Cardiac muscle cell (in vitro differentiated cells and primary cell): ENCODE results near the gene MED9. TPM values are rescaled to one million over a fixed set of nuclear protein-coding genes. Genes with fewer than 3 reads are reported as not detected.

Source experiments
- DNase-seq, 2 donors: peaks; one replicate each; pipeline versions ENCODE4 v3.0.0 to v3.0.0-alpha.2; 2010 to 2017; ENCODE audit warnings: low read depth in 1 of 2, low spot score in 1 of 2
- H3K27ac ChIP-seq: fragments of 200-600 bp; sonication (generic); 2 replicates; pipeline ENCODE4 v1.5.1; 2016
- H3K27me3 ChIP-seq: fragments of 200-600 bp; sonication (generic); 2 replicates; pipeline ENCODE4 v1.6.0; 2016; ENCODE audit warnings: control low read depth
- H3K36me3 ChIP-seq: fragments of 200-600 bp; sonication (generic); 2 replicates; pipeline ENCODE4 v1.5.1; 2016; ENCODE audit warnings: control low read depth
- H3K4me1 ChIP-seq: fragments of 200-600 bp; sonication (generic); 2 replicates; pipeline ENCODE4 v1.8.1; 2017; ENCODE audit warnings: low read depth, mild to moderate bottlenecking, mixed run types
- H3K4me3 ChIP-seq: fragments of 200-600 bp; sonication (generic); 2 replicates; pipeline ENCODE4 v1.5.1; 2016; ENCODE audit warnings: mild to moderate bottlenecking
- H3K9me3 ChIP-seq: fragments of 200-600 bp; sonication (generic); 2 replicates; pipeline ENCODE4 v1.5.1; 2017; ENCODE audit warnings: low read depth, mild to moderate bottlenecking, control low read depth
- polyA plus RNA-seq: library from polyadenylated mRNA; unstranded; fragments of >200 nt; fragmentation: Nextera tagmentation; extraction: Ambion mirVana; gene quantifications from 2 replicates; pipeline ENCODE4 v1.2.1, GENCODE V29; 2016
- total RNA-seq: library from RNA; depleted of rRNA; stranded (reverse); fragments of >200 nt; gene quantifications from 2 replicates; pipeline ENCODE4 v1.2.3, GENCODE V29; 2016
- TF ChIP-seq, protein P1 (sequence below): IDR thresholded peaks from 2 replicates; pipeline ENCODE4 v1.5.1; 2012; ENCODE audit warnings: low read depth, mild to moderate bottlenecking, low read length

Gene MED9
- total and polyA plus RNA-seq, 2 experiments from 2014 or later = 27.9 to 38.2 TPM

GRCh38 chr17:17510456-17511292 is 33.9 kb downstream of the MED9 start:
- Histone ChIP-seq H3K4me1 (peaks cover 34% of the 10 kb centered on the region), H3K27ac (no peak overlapping the region), H3K9me3 (no peaks in the 10 kb centered on the region), H3K4me3 (no peak overlapping the region), H3K36me3 (no peaks in the 10 kb centered on the region), H3K27me3 (no peaks in the 10 kb centered on the region)
- TF ChIP-seq, protein P1, sequence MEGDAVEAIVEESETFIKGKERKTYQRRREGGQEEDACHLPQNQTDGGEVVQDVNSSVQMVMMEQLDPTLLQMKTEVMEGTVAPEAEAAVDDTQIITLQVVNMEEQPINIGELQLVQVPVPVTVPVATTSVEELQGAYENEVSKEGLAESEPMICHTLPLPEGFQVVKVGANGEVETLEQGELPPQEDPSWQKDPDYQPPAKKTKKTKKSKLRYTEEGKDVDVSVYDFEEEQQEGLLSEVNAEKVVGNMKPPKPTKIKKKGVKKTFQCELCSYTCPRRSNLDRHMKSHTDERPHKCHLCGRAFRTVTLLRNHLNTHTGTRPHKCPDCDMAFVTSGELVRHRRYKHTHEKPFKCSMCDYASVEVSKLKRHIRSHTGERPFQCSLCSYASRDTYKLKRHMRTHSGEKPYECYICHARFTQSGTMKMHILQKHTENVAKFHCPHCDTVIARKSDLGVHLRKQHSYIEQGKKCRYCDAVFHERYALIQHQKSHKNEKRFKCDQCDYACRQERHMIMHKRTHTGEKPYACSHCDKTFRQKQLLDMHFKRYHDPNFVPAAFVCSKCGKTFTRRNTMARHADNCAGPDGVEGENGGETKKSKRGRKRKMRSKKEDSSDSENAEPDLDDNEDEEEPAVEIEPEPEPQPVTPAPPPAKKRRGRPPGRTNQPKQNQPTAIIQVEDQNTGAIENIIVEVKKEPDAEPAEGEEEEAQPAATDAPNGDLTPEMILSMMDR = no peak
- no peak for DNase-seq

- TF ChIP-seq, protein P1 = no peak
- no peak for DNase-seq
- Histone ChIP-seq H3K27me3 (no peaks in the 10 kb centered on the region), H3K4me1 (peaks cover 34% of the 10 kb centered on the region), H3K4me3 (no peak overlapping the region), H3K9me3 (no peaks in the 10 kb centered on the region), H3K36me3 (no peaks in the 10 kb centered on the region), H3K27ac (no peak overlapping the region)
Measured at GRCh38 chr17:17511293-17511741, 34.5 kb downstream of the MED9 start.

DNA sequence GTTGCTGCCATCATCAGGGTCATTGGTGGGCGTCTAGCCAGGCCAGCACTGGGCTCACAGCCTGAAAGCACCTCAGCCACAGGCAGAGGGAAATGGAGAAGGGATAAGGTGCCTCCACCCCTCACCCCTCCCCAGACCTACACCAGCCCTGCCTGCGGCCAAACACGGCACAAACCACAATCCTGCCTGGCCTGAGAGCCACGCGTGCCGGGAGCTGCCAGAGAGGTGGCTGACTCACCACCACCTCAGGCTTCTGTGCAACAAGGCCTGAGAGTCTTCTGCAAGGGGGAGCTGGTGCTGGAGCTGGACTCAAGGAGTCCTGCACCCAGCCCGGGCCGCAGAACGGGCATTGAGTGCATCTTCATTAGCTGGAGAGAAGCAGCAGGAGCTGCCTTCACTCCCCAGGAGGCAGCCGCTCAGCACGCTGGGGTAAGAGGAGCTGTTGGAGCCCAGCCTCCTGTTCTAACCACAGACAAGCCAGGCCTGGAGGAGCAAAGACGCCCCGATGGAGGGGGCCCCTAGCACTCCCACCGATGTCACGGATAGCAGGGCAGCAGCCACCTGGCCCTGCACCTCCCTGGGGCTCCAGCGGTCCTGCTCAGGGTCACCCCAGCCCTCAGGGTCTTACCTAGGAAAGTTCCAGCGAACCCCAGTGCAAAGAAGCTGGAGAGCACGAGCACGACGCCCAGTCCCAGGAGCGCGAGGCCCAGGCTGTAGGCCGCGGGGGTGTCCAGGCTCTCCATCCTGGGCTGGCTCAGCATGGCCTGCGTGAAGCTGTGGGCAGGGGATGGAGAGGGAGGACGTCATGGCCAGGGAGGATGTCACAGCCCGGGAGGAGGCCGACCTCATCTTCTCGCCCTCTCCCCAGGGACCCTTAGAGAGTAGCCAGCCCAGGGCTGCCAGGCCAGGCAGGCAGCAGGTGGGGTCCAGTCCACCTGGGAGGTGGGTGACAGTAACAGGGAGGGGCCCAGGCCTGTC is 35.4 kb downstream of the MED9 start:
- Histone ChIP-seq H3K27ac (no peak overlapping the region), H3K4me3 (no peak overlapping the region), H3K4me1 (peaks cover 29% of the 10 kb centered on the region), H3K36me3 (no peaks in the 10 kb centered on the region), H3K27me3 (no peaks in the 10 kb centered on the region), H3K9me3 (no peaks in the 10 kb centered on the region)
- TF ChIP-seq, protein P1 = no peak
- peak in 1 of 2 donors; percentile 88 for DNase-seq

DNA sequence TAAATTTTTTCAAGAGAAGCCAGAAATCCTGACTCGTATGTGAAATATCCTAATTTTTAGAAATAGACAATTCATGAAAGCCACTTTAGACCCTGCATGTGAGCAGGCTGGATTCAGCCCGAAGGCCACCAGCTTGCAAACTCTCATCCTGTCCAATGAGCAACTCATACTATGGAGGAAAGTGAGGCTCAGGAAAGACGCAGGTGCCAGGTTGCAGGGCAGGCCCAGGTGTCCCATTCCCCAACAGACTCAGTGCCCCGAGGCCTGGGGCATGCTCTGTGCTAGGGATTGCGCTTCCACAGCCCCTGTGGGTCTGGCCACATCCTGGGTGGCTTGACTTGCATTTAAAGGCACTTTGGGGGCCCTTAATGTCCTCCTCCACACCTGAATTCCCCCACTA is 36.1 kb downstream of the MED9 start:
- Histone ChIP-seq H3K4me3 (no peak overlapping the region), H3K4me1 (peaks cover 22% of the 10 kb centered on the region)
- TF ChIP-seq, protein P1 = no peak

DNA sequence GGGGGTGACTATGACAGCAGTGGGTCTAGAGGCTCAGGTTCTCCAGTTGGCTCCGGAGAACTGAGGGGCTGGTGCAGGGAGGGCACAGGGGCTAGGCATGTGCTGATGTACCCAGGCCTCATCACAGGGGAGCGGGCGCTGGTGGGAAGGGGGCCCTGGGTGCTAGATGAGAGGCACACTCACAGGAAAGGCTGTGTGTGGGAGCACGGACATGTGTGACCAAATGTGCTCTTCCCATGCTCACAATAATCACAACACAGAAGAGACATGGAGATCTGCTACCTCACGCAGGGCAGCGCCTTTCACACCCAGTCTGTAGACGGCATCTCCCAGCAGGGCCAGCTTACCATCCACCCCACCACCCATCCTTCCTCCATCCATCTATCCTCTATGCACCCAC is 36.8 kb downstream of the MED9 start:
- TF ChIP-seq, protein P1 = no peak
- H3K9me3 ChIP-seq = no peaks in the 10 kb centered on the region
- H3K36me3 ChIP-seq = no peaks in the 10 kb centered on the region
- H3K4me1 ChIP-seq = peaks cover 21% of the 10 kb centered on the region
- no peak for DNase-seq
- H3K27ac ChIP-seq = no peak overlapping the region
- no peak overlapping the region for H3K4me3 ChIP-seq
- H3K27me3 ChIP-seq = no peaks in the 10 kb centered on the region

More for the DNA sequence above, 36.1 kb downstream of the MED9 start:
- DNase-seq = no peak
- Histone ChIP-seq H3K36me3 (no peaks in the 10 kb centered on the region), H3K9me3 (no peaks in the 10 kb centered on the region), H3K27me3 (no peaks in the 10 kb centered on the region), H3K27ac (no peak overlapping the region)
